RWPE1 (cell line): Measurements from ENCODE around the gene CASKIN1.

Source experiments
- CTCF ChIA-PET: fragments of 350-600 bp; sonication (Branson Sonifier 250); formaldehyde crosslinking; extraction: SDS; loops from one replicate; lab custom pipeline; 2021; lab: Yijun Ruan, JAX
- POLR2A ChIA-PET: fragments of 400-600 bp; formaldehyde crosslinking; extraction: SDS; loops from one replicate; lab custom pipeline; 2020; ENCODE audit warnings: antibody characterized with exemption; ENCODE audit not compliant: low non-redundant PET; lab: Yijun Ruan, JAX
- DNase-seq: peaks from one replicate; pipeline ENCODE4 v3.0.0; 2012; ENCODE audit warnings: low spot score
- H3K27ac ChIP-seq: fragments of 450-650 bp; 2 replicates; pipeline ENCODE4 v1.5.1; 2017
- TF ChIP-seq, protein P1 (sequence below): fragments of 450-650 bp; conservative IDR thresholded peaks from 2 replicates; pipeline ENCODE4 v1.5.1; 2017; ENCODE audit warnings: low read depth, mild to moderate bottlenecking

Gene CASKIN1

DNA sequence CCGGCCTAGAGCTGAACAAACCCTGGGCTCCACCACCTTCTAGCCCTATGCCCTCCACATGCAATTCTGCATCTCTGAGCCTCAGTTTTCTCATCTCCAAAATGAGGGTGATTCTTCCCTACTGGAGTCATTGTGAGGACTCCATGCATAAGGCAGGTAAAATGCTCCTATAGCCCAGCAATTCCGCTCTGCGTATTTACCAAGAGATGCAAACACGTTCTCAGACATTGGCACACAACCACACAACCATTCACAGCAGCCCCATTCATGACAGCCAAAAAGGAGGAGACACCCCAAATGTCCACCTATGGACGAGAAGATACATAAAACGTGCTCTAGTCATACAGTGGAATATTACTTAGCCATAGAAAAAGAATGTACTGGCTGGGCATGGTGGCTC lies 3.9 kb upstream of the CASKIN1 start:
- no peak overlapping the region for H3K27ac ChIP-seq
- TF ChIP-seq, protein P1, sequence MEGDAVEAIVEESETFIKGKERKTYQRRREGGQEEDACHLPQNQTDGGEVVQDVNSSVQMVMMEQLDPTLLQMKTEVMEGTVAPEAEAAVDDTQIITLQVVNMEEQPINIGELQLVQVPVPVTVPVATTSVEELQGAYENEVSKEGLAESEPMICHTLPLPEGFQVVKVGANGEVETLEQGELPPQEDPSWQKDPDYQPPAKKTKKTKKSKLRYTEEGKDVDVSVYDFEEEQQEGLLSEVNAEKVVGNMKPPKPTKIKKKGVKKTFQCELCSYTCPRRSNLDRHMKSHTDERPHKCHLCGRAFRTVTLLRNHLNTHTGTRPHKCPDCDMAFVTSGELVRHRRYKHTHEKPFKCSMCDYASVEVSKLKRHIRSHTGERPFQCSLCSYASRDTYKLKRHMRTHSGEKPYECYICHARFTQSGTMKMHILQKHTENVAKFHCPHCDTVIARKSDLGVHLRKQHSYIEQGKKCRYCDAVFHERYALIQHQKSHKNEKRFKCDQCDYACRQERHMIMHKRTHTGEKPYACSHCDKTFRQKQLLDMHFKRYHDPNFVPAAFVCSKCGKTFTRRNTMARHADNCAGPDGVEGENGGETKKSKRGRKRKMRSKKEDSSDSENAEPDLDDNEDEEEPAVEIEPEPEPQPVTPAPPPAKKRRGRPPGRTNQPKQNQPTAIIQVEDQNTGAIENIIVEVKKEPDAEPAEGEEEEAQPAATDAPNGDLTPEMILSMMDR, result no peak
- no peak for DNase-seq
- ChIA-PET POLR2A (no interaction called here), CTCF (interaction anchor here (0.5 kb wide), 1 partner anchor 301 kb away, joined by 4 read pairs; no protein-coding TSS in a partner anchor)

DNA sequence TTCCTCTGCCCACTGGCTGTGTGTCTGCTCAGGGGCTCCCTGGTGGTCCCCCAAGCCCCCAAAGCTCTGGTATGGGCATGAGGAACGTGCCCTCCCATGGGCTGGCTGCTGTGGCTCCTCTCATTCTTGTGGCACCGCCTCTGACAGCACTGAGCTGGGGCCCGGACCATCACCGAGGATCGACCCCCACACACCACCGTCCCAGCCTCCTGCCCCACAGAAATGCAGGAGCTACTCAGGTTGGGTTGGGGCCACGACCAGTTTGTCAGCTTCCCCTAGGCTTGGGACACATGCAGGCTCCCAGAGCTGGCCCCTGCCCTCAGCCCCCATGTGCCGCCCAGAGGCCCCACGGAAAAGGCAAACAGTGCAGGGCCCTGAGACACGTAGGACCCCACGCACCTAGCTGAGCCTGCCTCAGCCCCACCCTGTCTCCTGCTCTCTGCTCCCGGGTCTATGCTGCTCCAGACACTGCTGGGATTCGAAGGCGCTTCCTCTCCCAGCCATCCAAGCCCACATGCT lies 3.3 kb upstream of the CASKIN1 start:
- TF ChIP-seq, protein P1, result no peak

DNA sequence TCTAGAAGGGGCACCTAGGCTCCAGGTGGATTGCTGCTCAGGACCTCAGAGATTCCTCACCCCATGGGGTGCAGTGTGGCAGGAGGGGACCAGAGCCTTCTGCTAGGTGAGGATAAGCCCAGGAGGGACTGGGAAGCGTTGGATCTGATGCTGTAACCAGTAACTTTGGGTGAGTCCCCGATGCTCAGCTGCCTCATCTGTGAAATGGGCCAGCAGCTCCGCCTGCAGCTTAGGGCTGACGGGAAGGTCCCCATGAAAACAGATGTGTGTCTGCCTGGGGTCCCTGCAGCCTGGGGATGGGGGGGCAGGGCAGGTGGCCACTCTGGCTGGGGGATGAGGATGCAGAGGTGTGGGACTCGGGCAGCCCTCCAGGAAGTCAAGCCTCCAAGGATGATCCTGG lies 2.7 kb upstream of the CASKIN1 start:
- ChIA-PET POLR2A (no interaction called here), CTCF (no interaction called here)
- H3K27ac ChIP-seq, result no peak overlapping the region
- TF ChIP-seq, protein P1, result no peak
- DNase-seq, result no peak

More for the DNA sequence above, 3.3 kb upstream of the CASKIN1 start:
- no peak overlapping the region for H3K27ac ChIP-seq
- CTCF ChIA-PET, result interaction anchor here (0.5 kb wide), 1 partner anchor 301 kb away, joined by 4 read pairs; no protein-coding TSS in a partner anchor
- POLR2A ChIA-PET, result no interaction called here
- DNase-seq, result no peak

DNA sequence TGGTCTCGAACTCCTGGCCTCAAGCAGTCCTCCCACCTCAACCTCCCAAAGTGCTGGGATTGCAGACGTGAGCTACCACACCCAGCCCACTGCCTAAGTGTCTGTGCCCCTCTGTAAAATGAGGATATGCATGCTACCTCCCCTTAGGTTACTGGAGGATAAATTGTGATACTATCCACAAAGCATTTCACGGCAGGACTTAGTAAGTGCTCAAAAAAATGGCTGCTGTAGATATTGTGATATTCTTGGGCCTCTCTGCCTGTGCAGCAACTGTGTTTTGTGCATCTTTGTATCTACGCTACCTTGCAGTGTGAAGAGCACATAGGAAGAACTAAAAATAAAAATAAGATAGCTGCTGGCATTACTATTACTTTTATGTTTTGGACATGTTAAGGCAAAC lies 1.9 kb upstream of the CASKIN1 start:
- ChIA-PET POLR2A (no interaction called here), CTCF (no interaction called here)
- no peak for DNase-seq
- TF ChIP-seq, protein P1, result no peak
- no peak overlapping the region for H3K27ac ChIP-seq

DNA sequence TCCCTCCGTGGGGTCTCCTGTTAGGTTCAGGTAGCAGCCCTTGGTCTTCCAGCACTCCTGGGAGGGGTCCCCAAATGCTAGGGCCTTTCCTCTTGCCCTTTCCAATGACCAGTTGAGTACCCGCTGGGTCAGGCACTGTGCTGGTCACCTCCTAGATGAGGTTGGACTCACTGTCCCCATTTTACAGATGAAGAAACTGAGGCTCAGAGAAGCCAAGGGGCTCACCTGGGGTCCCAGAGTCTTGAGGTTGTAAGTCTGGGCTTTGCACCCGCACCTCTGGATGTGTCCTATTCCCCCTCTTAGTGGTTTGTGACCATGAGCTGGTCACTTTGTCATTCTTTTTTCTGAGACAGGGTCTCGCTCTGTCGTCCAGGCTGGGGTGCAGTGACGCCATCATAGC lies 1.4 kb upstream of the CASKIN1 start:
- POLR2A ChIA-PET, result no interaction called here
- no peak for DNase-seq
- no peak overlapping the region for H3K27ac ChIP-seq
- TF ChIP-seq, protein P1, result no peak
- CTCF ChIA-PET, result no interaction called here

DNA sequence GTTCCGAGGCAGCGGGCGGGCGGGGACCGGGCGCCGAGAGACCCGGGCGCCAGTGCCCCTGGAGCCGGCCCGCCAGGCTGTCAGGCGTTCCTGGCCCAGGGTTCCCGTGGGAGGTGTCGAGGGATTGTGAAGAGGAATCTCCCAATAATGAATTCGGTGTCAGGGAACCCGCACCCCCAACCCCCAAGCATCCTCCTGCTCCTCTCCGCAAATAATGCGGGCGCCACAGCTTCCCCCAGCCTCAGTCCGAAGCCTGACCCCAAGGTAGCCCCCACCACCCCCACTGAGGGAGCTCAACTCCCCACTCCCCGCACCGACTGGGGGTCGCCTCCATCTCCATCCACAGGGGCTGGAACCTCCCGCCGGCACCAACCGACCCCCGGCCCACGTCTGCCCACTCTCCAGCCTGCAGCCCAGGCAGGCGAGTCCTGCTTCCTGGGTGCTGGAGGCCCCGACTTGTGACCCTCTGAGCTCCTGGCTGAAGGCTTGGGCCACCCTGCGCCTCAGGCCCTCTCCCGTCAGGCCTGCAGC lies 641 bp upstream of the CASKIN1 start:
- no peak for DNase-seq
- POLR2A ChIA-PET, result no interaction called here
- TF ChIP-seq, protein P1, result no peak
- CTCF ChIA-PET, result interaction anchor here (0.9 kb wide), 1 partner anchor 304 kb away, joined by 3 read pairs; no protein-coding TSS in a partner anchor
- H3K27ac ChIP-seq, result no peak overlapping the region
